HG02571 (cell line): ENCODE results near the gene APBA1.

Source experiments
- ATAC-seq: cut with Tn5 transposase; IDR thresholded peaks from one replicate; pipeline ENCODE4 v1.9.1; 2021; ENCODE audit warnings: mild to moderate bottlenecking, moderate library complexity; ENCODE audit not compliant: unreplicated experiment

The APBA1 gene

DNA sequence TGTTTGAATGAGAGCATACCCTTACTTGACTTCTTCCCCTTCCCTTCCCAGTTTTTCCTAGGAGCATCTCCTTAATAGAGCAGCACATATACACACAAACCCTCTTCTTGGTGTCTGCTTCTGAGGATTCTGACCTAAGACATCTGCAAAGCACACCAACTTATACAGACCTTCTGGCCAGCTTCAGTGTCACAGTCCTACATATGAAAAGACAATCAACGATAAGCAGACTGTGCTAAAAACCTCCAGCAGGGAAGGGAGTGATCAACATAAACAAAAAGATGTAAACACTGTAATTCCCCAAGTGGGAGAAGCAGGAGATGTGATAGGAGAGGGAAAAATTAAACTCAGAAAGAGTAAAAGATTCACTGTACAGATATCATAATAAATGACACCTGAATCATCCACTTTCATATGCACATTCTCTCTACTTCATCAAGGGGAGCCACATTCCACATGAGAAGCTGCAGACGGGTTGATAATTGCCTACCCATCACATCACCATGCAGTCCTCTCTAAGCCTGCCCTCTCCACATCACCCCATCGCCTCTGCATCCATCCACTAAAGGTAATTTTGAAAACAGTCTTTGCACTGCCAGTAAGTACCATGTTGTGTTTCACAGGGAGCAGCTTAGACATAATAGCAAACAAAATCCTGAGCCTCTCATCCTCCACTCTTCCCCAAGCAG, 13.0 kb downstream of the APBA1 start:
- ATAC-seq, result no peak

GRCh38 chr9:69657269-69657668, 14.9 kb downstream of the APBA1 start:
- no peak for ATAC-seq

DNA sequence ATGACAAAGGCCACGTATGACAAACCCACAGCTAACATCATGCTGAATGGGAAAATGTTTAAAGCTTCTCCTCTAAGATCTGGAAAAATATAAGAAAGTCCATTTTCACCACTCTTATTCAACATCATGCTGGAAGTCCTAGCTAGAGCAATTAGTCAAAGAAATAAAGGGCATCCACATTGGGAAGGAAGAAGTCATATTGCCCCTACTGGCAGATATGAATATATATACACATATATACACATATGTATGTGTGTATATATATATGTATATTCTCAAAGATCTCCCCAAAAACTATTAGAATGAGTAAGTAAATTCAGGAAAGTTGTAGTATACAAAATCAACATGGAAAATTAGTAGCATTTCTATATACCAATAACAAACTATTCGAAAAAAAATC, 17.1 kb downstream of the APBA1 start:
- no peak for ATAC-seq

GRCh38 chr9:69653261-69653660, 18.9 kb downstream of the APBA1 start:
- no peak for ATAC-seq

GRCh38 chr9:69649566-69650250, 22.5 kb downstream of the APBA1 start:
- no peak for ATAC-seq

DNA sequence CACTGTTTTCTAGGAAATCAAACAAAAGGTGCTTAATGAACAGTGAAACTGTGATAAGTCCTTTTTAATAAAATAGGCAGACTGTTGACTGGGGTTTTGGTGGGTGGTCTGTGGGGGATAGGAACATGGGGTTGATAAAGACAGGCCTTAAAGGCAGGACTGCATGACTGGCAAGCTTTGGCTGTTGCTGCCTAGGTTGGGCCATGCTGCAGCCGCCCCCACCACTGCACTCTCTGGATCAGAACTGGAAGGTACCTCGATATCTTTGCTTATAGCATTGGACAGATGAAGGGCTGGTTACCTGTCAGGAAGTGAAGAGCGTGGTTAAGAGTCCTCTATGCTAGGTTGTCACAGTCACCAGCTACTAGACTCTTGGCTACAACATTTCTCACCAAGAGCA, 24.4 kb downstream of the APBA1 start:
- ATAC-seq, result no peak

- ATAC-seq, result no peak
Observed at GRCh38 chr9:69646810-69647209, 25.4 kb downstream of the APBA1 start.

DNA sequence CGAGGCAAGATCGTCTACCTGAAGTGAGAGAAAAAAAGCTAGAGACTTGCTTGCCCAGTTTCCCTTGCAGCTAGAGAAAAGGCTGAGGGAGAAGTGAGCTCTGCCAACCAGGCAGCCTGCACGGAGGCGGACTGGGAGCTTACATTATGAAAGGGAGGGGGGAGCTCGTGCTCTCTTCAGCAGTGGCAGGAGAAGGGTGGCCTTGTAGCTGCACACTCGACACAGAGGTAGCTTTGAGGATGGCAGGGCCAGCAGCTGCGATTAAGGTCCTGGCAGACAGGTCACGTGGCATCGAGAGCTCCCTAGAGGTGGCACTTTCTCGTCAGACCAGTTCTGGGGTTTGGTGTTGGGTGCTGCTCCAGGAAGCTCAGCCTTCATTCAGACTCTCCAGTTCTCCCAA, 26.7 kb downstream of the APBA1 start:
- no peak for ATAC-seq

- ATAC-seq, result no peak
Observed at GRCh38 chr9:69643098-69643497, 29.1 kb downstream of the APBA1 start.

DNA sequence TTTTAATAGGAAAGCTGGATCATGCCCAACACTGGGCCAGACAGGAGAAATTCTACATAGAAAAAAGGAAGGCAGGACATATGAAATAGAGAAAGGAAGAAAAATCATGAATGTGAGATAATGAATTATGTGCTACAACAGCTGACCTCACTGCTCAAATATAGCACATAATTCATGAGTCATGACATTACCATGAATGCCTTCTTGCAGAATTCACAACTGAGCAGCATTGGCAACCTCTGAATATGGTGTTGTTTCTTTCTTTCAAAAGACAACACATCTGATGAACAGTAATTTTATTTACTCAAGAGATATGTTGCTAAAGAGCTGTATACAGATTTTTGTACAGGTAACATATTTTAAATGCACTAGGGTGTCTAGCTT, 34.4 kb downstream of the APBA1 start:
- ATAC-seq, result no peak

GRCh38 chr9:69637193-69637816, 34.9 kb downstream of the APBA1 start:
- no peak for ATAC-seq

- no peak for ATAC-seq
Observed at GRCh38 chr9:69633716-69634115, 38.5 kb downstream of the APBA1 start.

DNA sequence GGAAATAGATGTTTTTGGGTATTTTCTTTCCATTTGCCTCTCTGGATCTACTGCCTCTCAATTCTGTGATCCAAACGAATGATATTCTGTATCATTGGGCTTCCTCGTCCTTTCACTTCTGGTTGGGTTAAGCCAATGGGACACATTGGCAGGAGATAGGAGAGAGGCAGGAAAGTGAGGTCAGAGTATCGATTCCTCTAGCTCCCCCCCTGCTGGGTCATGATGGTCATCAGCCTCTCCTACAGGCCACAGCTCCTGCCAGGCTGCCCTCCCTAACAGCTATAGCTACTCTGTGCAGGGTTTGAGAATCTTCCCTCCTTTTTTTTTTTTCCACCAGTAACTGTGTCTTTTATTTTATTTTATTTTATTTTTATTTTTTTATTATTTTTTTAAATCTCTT, 39.4 kb downstream of the APBA1 start:
- no peak for ATAC-seq

GRCh38 chr9:69627281-69627680, 44.9 kb downstream of the APBA1 start:
- no peak for ATAC-seq

GRCh38 chr9:69623276-69623675, 48.9 kb downstream of the APBA1 start:
- ATAC-seq, result no peak

DNA sequence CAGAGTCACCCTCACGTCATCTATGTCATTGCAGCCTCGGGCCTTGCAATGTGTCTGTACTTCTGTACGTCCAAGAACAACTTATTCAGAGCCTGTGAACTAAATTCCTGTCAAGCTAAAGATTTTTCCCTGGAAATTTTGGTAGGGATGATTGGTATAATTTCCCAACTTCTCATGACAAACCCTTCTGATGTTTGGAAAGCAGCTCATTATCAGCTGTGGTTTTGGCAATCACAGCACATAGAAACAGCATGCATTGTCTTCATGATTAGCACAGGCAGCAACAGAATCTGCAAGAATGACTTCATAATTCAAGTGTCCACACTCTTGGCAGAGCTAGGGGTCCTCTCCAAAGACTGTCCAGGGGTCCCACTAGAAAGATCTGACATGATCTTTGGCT, 49.5 kb downstream of the APBA1 start:
- no peak for ATAC-seq

DNA sequence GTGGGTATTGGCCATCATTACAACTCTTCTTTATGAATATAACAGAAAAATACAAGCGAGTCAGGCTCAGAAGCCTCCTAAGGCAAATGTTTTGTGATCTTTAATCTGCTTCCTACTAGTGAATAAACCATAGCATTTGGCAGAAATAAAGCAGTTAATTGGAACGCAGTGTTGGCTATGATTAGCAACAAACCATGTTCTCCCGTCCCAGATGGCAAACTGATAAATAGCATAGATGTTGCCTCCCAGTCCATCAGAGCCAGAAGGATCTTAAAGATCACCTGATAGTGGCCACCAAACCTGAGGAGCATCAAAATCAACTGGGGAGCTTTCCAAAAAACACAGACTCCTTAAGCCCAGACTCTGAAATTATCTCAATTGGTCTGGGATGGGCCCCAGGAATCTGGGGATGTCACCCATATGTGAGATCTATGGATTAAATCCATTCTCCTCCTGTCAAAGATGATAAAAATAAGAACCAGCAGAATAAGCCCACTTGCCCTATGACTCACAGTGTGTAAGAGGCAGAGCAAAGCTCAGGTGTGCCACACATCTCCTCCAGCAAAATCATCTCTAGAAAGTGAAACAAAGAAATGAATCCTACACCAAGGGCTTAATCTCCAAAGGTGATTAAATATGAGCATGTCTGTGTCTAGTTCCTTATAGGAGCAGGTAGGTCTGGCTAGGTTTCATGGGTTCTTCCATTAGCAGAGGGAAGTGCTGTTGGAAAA, 50.3 kb downstream of the APBA1 start:
- no peak for ATAC-seq

- ATAC-seq, result no peak
Observed at GRCh38 chr9:69620731-69621130, 51.4 kb downstream of the APBA1 start.

DNA sequence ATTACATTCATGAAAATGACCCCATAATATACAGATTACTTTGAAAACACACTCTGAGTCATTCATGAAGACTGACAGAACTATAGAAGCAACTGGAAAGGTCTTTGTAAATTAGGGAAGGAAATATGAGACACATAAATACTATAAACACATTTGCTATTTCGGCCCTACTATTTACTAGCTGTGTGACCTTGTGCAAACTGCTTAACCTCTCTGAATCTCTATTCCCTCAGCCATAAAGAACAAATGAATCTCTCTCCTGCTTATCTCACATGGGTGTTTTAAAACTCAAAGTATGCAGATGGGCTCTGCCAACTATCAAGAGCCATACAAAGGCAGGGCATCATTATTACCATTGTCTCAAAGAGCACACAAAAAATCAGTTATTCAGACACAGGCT, 52.9 kb downstream of the APBA1 start:
- no peak for ATAC-seq

DNA sequence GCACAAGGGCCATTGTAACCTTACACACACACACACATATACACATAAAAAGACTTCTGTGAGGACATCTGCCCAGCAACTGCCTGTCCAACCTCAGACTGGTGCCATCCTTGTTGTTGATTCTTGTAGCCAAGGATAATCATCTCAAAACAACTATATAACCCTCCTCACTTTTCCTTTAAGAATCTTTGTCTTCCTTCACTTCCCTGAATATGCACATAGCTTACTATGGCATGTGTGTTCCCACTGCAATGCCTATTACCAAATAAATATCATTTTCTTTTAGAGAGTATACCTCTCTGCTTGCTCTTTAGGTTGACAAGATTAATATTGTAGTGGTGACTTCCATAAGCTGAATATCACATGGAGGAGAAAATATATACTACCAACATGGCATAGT, 55.2 kb downstream of the APBA1 start:
- no peak for ATAC-seq

DNA sequence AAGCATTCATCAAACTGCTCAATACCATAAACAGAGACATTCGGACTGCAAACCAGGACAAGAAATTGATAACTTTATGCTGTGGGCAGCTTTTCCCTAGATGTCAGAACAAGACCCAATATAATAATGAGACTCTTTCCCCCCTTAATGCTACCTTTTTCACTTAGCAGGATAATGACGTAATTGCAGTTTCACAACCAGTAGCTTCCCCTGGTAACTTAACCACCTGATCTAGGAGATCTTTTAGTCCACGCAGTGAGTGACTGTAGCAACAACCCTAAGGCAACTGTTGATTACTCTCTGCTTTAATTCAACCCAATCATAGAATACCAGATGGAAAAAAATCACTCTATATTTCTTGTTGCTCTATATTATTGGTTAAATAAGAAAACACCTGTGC, 56.3 kb downstream of the APBA1 start:
- ATAC-seq, result no peak

DNA sequence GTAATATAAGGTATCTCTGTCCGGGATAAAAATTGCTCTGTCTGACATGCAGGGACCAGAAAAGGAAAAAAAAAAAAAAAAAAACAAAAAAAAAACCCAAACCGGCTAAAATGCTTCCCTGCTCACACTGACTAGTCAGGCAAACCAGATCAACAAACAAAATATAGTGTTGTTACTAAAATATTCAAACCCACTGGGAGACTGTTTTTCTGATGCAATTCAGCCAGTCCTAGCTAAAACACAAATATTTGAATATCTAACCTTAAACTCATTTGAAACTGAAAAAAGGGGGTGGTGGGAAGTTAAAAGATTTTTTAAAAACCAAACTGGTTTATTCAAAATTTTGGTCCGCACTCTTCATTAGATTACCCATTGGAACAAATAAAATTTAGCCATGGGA, 61.0 kb downstream of the APBA1 start:
- ATAC-seq, result no peak
